ENCODE measurements around the gene SLC4A1. TPM values are rescaled to one million over a fixed set of nuclear protein-coding genes. Genes with fewer than 3 reads are reported as not detected.

SLC4A1 gene
- not detected in 2 replicates for total RNA-seq

GRCh38 chr17:44267818-44268490, at the start of gene SLC4A1:
Gene SLC4A1, minus strand, starts transcription at chr17:44268135. Its CDS starts 5,269 bp downstream, at chr17:44262866.

GRCh38 chr17:44308320-44308818, 40.4 kb upstream of the SLC4A1 start, which contains the start of gene RUNDC3A:
Gene RUNDC3A, plus strand, starts transcription at chr17:44308601. Its CDS starts 232 bp downstream, at chr17:44308833.

GRCh38 chr17:44219616-44220212, 48.2 kb downstream of the SLC4A1 start, which contains the start of gene UBTF:
Gene UBTF, minus strand, starts transcription at chr17:44219675. Its CDS starts 1,446 bp downstream, at chr17:44218229.

GRCh38 chr17:44199553-44200477, 68.1 kb downstream of the SLC4A1 start, which contains the start of gene ATXN7L3:
Gene ATXN7L3, minus strand, starts transcription at chr17:44199884. Its CDS starts 1,814 bp downstream, at chr17:44198070.

Other genes with a start within 250 kb of the SLC4A1 start
- gene LSM12, start 201.5 kb downstream of the SLC4A1 start, total RNA-seq: 13.7 and 17.0 TPM in 2 replicates
- 17.7 and 29.9 TPM in 2 replicates for gene G6PC3, start 197.4 kb downstream of the SLC4A1 start, total RNA-seq
- 44.6 and 69.4 TPM in 2 replicates for gene HDAC5, start 144.5 kb downstream of the SLC4A1 start, total RNA-seq
- gene HROB, start 126.2 kb downstream of the SLC4A1 start, total RNA-seq: 0.43 and 0.63 TPM in 2 replicates
- 0.16 TPM in 1 of 2 replicates, not detected in the other for gene ASB16, start 97.4 kb downstream of the SLC4A1 start, total RNA-seq
- gene TMUB2, start 81.2 kb downstream of the SLC4A1 start, total RNA-seq: 24.9 and 31.0 TPM in 2 replicates
- 23.3 and 23.5 TPM in 2 replicates for gene ATXN7L3, start 68.3 kb downstream of the SLC4A1 start, total RNA-seq
- gene UBTF, start 48.5 kb downstream of the SLC4A1 start, total RNA-seq: 46.3 and 63.4 TPM in 2 replicates
- gene RUNDC3A, start 40.5 kb upstream of the SLC4A1 start, total RNA-seq: 0.17 and 0.32 TPM in 2 replicates
- 47.7 and 48.9 TPM in 2 replicates for gene SLC25A39, start 56.7 kb upstream of the SLC4A1 start, total RNA-seq
- 282 and 385 TPM in 2 replicates for gene GRN, start 77.2 kb upstream of the SLC4A1 start, total RNA-seq
- gene FAM171A2, start 95.7 kb upstream of the SLC4A1 start, total RNA-seq: 4.1 and 8.8 TPM in 2 replicates
- gene ITGA2B, start 121.5 kb upstream of the SLC4A1 start, total RNA-seq: 0.16 and 0.60 TPM in 2 replicates
- 15.6 TPM in 2 replicates for gene GPATCH8, start 235.3 kb upstream of the SLC4A1 start, total RNA-seq